Coronary artery (tissue), 2 donors: ENCODE data around the gene RNPS1.
A peak's percentile ranks its signal among the peaks of the same experiment; 100 is the strongest.

ENCODE experiments used
- DNase-seq: peaks from one replicate; pipeline ENCODE4 v3.0.0-alpha.2; 2017; ENCODE audit warnings: low spot score
- H3K27ac ChIP-seq, 2 donors: fragments of 200-600 bp; sonication (generic); one replicate each; pipeline ENCODE4 v1.5.1; 2016 to 2019
- H3K4me3 ChIP-seq: fragments of 200-600 bp; sonication (generic); 2 replicates; pipeline ENCODE4 v1.5.1; 2016; ENCODE audit warnings: mild to moderate bottlenecking, moderate library complexity
- TF ChIP-seq, protein P1 (sequence below): fragments of 200-600 bp; sonication (generic); IDR thresholded peaks from one replicate; pipeline ENCODE4 v1.5.1; 2019; ENCODE audit warnings: antibody characterized with exemption

Gene RNPS1

DNA sequence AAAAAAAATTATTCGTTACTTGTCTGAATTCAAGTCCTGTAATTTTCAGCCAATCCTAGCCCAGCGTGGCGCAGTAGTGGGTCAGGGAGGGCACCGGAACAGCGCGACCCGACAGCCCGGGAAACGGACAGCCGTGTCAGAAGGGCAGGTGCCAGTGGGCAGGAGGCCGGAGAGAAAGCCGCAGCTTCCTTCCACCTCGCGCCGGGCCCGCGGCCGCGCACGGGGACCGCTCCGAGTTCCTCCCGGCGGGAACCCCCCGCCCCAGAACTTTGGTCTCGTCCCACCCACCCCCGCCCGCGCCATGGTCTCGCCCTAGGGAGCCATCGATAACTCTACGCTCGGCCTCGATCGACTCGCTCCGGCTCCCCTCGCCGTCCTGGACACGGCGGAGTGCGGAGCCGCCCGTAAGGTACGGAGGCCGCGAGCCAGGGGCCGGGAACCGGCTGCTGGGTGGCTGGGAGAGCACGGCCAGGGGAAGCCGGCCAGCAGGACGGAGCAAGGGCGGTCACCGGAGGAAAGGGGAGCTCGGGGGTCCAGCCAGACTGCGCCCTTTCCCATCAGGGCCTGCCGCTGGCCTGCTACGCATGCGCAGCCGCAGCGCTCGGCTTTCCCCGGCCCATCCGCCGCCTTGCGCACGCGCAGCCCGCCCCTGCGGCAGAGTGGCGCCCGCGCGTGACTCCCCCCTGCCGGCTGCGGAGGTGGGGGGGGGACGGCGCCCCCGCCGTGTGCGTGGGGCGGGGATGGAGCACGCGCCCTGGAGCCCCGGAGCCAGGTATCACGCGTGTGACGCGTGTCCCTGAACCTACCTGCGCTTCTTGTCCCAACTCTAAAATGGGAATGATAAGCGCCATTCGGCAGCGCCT lies 62.6 kb downstream of the RNPS1 start, which contains the start of gene MLST8:
Gene MLST8 (plus strand): TSS at position 351 of the 863 bp plus-strand sequence. CDS start 632 bp downstream, outside the sequence.
- Histone ChIP-seq H3K4me3 (peak within 1 kb of the TSS; percentile 83), H3K27ac (peak within 1 kb of the TSS; percentile 97)
- peak; percentile 89 for DNase-seq
- TF ChIP-seq, protein P1, sequence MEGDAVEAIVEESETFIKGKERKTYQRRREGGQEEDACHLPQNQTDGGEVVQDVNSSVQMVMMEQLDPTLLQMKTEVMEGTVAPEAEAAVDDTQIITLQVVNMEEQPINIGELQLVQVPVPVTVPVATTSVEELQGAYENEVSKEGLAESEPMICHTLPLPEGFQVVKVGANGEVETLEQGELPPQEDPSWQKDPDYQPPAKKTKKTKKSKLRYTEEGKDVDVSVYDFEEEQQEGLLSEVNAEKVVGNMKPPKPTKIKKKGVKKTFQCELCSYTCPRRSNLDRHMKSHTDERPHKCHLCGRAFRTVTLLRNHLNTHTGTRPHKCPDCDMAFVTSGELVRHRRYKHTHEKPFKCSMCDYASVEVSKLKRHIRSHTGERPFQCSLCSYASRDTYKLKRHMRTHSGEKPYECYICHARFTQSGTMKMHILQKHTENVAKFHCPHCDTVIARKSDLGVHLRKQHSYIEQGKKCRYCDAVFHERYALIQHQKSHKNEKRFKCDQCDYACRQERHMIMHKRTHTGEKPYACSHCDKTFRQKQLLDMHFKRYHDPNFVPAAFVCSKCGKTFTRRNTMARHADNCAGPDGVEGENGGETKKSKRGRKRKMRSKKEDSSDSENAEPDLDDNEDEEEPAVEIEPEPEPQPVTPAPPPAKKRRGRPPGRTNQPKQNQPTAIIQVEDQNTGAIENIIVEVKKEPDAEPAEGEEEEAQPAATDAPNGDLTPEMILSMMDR, result no peak

DNA sequence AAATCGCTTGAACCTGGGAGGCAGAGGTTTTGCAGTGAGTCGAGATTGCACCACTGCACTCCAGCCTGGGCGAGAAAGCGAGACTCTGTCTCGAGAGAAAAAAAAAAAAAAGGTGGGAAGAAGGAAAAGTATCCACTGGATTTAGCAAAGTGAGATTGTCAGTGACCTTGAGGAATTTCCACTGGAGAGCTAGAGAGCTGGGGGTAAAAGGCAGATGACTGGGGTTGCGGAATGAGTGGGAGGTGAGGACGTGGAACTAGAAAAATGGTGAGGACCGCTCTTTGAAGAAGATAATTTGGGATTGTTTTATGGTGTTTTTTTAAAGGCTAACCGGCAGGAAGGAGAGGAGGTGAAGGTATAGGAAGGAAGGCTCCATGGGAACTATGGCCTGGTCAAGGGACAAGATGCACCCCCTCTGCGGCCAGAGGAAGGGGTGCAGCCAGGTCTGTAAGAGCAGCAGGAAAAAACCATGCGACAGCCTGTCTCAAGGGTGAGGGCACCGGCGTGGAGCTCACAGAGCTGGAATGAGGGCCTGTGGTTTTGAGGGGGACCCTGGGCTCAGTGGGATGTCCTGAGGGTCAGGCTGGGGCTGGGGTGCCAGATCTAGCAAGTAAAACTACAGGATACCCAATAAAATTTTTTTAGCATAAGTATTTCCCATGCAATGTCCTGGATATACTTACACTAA lies 63.4 kb downstream of the RNPS1 start:
- H3K27ac ChIP-seq, result peak overlapping the region; percentile 97
- TF ChIP-seq, protein P1, result no peak
- H3K4me3 ChIP-seq, result peak overlapping the region; percentile 83
- no peak for DNase-seq
